HuH-7 (cell line): Measurements from ENCODE around the gene ABHD12.
"Not testable (repeated sequence)": the region's sequence is repeated elsewhere in the genome, so short reads cannot be mapped to it uniquely, and the experiment has no call there.

ENCODE experiments used
- DNase-seq: peaks from one replicate; pipeline ENCODE4 v3.0.0; 2011; ENCODE audit warnings: low spot score

The ABHD12 gene

GRCh38 chr20:25277051-25277801 is 113.4 kb downstream of the ABHD12 start:
- DNase-seq = no peak

GRCh38 chr20:25276533-25277050 is 114.0 kb downstream of the ABHD12 start:
- no peak for DNase-seq

- DNase-seq = no peak
Observed at GRCh38 chr20:25275813-25276532, 114.7 kb downstream of the ABHD12 start.

DNA sequence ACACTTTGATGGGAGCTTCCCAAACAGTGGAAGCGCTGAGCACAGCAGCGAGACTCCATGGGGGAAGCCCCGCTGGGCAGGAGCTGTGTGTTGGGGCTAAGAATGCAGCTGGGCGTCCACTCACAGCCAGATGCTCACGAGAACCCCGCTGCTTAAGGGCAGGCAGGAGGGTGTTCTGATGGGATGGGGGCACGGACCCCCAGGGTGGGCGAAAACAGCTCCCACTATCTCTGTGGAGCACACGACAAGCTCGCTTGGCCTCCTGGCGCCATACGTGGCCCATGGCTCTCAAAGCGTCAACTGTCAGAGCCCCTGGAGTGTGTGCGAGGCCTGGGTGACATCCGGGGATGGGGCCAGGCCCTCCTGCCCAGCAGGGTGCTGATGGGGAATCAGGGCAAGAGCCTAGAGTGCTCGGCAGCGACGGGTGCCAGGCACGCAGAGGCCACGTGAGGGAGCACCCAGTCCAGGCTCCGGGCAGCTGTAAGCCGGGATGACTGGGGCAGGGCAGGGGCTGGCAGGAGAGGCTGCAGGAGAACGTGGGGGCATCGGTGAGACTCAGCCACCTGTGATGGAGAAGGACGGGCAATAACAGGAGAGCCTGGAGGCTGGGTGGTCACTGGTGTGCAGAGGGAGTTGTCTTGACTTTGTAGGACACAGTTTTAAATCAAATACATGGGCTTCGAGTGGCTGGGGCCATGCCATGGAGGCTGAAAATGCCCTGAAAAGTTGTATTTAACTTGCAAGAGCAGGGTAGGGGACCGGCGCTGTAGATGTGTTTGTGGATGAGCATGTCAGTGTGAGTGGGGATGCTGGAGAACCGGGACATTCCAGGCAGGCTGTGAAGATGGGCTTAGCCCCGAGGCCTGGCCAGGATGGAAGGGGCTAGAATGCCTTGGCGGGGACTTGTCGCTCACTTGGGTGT is 115.5 kb downstream of the ABHD12 start:
- DNase-seq = no peak

- no peak for DNase-seq
Observed at GRCh38 chr20:25274481-25274880, 116.2 kb downstream of the ABHD12 start.

DNA sequence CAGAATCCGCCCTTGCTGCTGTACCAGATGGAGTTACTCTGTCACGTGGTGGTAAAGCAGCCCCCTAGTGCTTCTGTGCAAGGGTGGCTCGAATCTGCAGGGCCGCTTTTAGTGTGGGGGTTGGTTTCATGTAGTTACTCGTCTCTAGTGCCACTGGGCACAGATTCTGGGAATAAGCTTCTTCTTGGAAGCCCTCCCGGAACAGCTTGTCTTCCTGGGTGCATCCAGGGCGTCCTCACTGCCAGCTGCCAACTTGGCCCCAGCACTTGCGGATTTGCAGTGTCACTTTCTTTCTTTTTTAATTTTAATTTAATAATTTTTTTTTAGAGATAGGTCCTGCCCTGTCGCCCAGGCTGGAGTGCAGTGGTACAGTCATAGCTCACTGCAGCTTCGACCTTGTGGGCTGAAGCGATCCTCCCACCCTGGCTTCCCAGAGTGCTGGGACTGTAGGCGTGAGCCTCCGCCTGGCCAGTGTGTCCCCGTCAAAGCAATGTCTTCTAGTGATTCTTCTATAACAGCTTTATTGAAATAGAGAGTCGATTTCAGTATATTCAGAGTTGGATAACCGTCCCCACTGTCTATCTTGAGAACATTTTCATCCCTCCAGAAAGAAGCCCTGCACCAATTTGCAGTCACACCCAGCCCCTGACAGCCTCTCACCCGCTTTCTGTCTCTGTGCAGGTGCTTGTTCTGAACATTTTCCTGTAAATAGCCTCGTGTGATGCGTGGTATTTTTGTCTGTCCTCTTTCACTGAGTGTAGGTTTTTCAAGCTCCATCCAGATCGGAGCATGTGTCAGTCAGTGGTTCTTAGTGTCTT is 116.9 kb downstream of the ABHD12 start:
- DNase-seq = no peak

DNA sequence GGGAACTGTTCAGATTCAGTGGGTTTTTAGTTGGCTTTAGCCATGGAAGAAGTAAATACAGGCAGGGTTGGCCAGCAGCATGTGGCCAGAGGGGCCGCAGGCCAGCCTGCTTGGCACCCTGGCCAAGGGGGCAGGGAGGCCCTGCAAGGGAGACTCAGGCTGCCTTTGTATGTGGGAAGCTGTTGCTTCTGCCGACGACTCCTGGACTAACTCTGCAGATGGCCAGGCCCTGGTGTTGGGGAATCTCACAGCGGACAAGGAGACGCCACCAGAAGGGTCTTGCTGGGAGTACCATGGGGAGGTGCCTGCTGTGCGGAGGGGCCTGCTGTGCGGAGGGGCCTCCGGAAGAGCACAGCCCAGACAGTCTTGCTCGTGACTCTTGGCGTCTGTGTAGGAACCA is 117.6 kb downstream of the ABHD12 start:
- DNase-seq = no peak

DNA sequence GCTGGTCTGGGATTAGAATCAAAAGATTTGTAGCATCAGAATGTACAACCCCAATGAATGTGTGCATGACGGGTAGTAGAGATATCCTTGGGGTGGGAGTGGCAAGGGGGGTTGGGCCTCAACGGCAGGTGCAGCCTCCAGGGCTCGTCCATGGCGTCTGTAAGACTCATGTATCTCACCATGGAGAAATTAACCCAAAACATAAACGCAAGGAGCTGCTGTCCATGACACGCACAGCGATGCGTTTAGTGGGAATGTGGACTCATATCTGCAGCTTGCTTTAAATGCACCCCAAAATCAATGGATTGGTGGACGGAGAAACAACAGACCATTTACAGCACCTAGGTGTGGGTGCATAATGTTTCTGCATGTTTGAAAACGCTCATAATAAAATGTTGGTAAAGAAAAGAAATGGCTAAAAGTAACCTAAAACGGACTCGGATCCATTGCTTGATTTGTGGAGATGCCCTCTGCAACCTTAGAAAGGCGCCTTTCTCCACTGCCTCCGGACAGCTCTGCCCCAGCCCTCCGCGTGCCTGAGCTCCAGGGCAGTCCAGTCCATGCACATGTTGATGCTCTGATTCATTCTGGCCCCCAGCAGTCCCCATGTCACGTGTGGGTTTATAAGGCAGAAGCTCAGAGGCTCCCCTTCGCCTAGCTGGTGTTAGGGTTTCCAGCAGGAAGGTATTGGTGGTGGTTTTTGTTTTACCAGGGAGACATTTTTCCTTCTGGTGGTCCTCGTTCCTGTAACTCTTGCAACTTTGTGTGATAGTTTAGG is 118.2 kb downstream of the ABHD12 start:
- DNase-seq = no peak

DNA sequence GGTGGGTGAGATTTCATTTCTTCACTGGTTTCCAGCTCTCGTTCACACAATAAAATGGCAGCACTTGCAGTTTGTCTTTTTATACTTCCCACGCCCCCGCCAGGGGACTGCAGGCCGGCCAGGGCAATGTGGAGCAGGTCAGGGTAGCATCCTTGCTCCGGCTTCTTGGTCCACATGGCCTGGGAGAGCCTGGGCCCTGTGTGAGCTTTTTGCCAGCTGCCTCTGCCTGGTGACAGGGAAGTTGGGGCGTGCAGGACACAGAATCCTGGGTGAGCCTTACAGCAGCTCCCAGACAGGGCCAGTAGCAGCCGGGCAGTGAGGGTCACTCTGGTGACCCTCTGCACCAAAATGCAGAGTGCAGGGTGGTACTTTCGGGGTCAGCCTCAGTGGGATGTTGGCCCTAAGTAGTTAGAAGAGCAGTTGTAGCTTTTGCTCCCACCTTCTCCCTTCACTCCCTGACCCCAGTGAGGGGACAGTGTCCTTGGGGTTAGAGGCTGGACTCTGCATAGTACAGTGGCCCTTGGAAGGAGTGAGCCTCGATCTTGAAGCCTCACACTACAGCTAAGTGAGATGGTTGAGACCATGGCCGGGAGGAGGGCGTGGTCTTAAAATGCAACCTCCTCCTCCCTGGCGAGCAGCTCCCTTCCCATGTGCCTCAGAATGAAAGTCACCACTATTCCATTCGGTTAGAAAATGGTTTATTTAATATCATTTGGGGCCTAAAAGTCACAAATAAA is 119.0 kb downstream of the ABHD12 start:
- DNase-seq = no peak

- DNase-seq = no peak
Observed at GRCh38 chr20:25270829-25271251, 119.8 kb downstream of the ABHD12 start.

DNA sequence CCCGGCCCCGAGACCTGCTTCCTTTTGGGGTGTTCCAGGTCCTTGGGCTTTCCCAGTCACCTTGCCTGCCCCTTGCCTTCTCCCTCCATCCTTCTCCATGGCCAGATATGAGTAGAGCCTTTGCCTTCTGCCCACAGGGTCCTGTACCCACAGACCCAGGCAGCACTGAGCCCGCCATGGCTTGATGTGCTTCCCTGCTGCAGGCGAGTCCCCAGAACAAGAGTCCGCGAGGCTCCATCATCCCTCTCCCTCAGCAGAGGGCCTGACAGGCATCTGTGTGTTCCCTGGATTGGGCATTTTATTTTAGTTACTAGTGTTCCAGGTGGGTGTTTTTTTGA is 120.8 kb downstream of the ABHD12 start:
- DNase-seq = no peak

GRCh38 chr20:25269057-25269832 is 121.4 kb downstream of the ABHD12 start:
- no peak for DNase-seq

GRCh38 chr20:25260770-25261437 is 129.7 kb downstream of the ABHD12 start:
- DNase-seq = not testable (repeated sequence)

GRCh38 chr20:25259788-25260254 is 130.8 kb downstream of the ABHD12 start:
- no peak for DNase-seq

DNA sequence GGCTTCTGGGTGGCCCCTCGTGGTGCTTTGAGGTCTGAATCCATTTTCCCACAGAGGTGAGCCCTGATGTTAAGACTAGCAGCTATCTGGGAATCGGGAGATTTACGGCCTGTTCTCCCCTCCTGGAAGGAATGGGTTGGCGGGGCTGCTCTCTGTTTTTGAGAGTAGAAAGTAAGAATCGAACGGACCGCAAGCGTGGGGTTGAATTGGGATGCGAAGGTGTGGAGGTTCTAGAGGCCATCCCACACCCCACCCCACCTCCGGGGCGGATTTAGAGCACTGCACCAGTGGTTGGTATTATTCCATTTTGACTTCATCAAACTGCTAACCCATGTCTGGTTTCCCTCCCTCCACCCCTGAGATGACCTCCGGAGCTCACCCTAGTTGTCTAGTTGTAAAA is 131.3 kb downstream of the ABHD12 start:
- DNase-seq = no peak

GRCh38 chr20:25258828-25259227 is 131.8 kb downstream of the ABHD12 start:
- DNase-seq = no peak

DNA sequence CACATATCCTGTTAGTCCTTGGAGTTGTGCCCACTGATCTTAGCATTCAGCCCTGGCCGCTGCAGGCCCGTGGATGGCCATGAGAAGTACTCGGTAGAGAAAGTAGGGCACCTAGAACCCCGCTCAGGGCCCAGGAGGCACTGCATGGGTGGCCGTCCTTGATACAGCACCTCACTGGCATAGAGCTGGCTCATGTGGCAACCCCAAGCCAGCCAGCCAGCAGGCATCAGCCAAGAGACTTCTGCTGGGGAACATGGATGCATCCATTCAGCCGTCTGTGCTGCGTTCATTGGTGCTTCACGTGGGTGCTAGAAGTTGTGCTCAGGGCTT is 132.2 kb downstream of the ABHD12 start:
- no peak for DNase-seq

DNA sequence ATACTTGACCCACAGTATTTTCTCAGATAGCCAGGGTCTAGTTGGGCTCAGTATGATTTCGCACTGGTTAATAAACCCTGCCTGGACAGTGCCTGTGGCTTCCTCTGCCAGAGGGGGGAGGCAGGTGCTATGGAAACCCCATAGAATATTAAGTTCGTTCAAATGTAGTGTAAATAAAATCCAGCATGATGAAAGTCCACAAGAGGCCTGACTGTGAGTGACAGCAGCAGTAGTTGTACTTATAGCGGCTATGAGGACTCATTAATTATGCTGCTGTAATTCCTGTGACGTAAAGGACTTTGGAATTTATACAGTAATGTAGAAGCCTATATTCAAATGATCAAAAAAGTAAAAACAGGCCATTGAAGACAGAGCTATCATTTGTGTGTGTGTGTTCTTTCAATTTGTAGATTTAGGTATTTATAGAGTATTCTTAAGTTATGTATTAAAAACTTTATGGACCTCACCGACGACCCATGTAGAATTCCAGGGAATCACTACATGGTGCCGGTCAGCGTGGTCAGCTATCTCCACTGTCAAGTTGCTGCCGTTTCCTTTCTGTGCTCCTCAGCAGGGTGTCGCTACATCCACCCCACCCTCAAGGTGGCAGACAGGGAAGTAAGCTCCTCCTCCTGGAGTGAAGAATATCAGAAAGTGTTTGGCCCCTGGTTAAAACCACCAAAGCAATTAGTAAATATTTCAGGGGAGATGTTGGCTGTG is 132.7 kb downstream of the ABHD12 start:
- no peak for DNase-seq
